NCI-H1417 treated with DMSO at 0.1 percent for 48 hours (cell line): ENCODE measurements around the gene TLE3.

Source experiments
- DNase-seq: peaks from one replicate; lab custom pipeline; 2025; lab: John Stamatoyannopoulos, UW

TLE3 gene

DNA sequence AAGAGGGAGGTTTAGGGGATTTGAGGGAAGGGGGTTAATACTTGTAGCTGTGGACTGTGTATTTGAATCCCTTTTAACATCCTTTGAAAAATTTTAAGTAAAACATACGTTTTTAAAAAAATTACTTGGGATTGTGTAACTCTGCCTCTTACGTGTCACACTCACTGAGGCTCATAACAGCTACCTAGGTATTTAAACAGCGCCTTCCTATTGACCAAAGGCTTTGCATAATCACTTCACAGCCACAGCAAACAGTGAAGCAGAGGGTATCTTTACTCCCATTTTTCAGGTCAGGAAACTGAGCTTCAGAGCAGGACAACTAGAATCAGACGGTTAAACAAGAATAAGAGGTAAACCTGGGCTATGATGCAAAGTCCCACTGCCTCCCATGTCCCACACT is 95.9 kb downstream of the TLE3 start:
- DNase-seq: no peak

DNA sequence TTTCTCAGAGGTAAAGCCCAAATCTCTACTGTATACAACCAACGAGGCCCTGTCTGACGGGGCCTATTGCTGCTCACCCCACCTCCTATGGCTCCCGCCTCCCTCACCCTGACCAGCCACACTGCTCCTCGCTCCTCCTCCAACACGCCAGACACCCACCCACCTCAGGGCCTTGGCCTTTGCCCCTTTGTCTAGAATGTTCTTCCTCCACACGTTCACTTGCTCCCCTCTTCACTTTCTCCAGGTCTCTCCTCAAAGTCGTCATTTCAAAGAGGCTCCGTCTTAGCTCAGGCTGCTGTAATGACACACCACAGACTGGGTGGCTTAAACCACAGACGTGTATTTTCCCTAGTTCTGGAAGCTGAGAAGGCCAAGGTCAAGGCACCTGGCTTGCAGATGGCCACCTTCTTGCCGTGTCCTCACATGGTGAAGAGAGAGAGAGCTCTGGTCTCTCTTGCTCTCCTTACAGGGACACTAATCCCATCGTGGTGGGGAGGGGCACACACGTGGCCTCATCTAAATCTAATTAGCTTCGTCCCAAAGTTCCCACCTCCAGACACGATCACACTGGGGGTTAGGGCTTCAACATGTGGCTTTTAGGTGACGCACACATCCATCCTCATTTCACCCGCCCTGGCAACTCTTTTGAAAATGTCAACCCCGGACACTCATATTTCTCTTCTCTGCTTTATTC is 98.2 kb downstream of the TLE3 start:
- DNase-seq: no peak

DNA sequence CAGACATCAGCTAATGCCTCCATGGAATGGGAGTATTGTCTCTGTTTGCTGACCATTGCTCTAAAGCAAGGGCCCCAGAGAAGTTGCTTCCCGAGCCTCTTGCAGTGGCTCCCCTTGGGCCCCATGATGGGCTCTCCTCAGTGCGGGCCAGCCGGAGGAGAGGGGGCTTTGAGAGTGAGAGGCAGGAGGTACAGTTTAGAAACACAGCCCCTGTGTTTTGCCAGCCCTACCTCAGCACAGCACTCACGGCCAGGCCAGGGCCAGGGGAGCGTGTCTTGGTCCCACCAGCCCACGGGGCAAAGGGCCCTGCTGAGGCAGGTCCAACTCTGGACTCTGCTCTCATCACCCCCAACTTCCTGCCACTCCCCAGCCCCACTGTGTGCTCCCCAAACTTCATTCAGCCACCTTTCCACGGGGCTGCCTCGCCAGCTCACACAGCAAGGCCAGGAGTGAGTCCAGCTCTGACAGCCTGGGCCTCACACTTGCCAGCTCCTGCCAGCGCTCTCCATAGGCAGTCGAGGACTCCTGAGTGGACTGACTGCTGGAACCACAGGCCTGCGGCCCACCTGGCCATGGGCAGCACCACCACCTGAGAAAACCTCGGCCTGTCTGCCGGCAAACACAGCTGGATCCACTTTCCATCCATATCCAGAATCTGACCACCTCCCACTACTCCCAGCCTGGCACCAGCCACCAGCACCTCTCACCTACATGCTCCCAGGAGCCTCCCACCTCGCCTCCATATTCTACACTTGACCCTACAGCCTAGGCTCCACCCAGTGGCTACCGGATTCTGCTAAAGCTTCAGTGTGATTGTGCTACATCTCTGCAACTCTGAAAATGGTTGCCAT is 99.0 kb downstream of the TLE3 start:
- no peak for DNase-seq

DNA sequence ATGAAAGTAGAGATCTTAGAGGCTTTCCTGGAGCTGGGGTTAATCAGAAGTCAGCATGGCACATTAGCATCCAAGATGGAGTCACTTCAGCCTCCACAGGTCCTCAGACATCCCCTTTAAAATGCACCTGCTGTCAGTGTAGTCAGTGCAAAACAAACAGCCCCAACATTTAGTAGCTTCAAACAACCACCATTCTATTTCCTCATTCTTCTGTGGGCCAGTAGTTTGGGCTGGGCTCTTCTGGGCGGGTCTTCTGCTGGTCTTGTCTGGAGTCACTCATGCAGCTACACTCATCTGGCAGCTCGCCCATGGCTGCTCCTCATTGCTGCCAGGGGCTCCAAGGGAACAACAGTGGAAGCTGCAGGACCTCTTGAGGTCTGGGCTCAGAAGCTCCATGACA is 99.9 kb downstream of the TLE3 start:
- DNase-seq: no peak
